ENCODE data around the gene DUSP8. TPM values are rescaled to one million over a fixed set of nuclear protein-coding genes. Genes with fewer than 3 reads are reported as not detected.

Gene DUSP8
- total RNA-seq, 2 donors from 2014 or later, result 21.8 to 33.9 TPM

- H3K9ac ChIP-seq (ENCODE audit: low read depth in 2 of 2, low read length in 2 of 2), result peak overlapping the region; percentile 94 to 96
- H3K36me3 ChIP-seq, result no peaks in the 10 kb centered on the region
- TF ChIP-seq CTCF (IDR thresholded peaks at IDR 0.05), result peak; percentile 60
- H3K9me3 ChIP-seq, result no peaks in the 10 kb centered on the region
- DNase-seq, result peak; percentile 82
- intact Hi-C loops (cut with DNase I), result no loop called here
- H3K4me3 ChIP-seq, result peak overlapping the region; percentile 59
- no peaks in the 10 kb centered on the region for H3K27me3 ChIP-seq
- H3K4me1 ChIP-seq, result peaks cover 2% of the 10 kb centered on the region
- peak overlapping the region; percentile 87 for H3K27ac ChIP-seq
Measured at GRCh38 chr11:1574238-1574932, 2.3 kb upstream of the DUSP8 start.

- intact Hi-C loops (cut with DNase I), result no loop called here
- peak overlapping the region; percentile 94 to 96 for H3K9ac ChIP-seq (ENCODE audit: low read depth in 2 of 2, low read length in 2 of 2)
- no peaks in the 10 kb centered on the region for H3K9me3 ChIP-seq
- H3K36me3 ChIP-seq, result no peaks in the 10 kb centered on the region
- H3K4me3 ChIP-seq, result peak overlapping the region; percentile 59
- no peak for TF ChIP-seq CTCF (IDR thresholded peaks at IDR 0.05)
- peak overlapping the region; percentile 87 for H3K27ac ChIP-seq
- no peak for DNase-seq
- peaks cover 4% of the 10 kb centered on the region for H3K4me1 ChIP-seq
- no peaks in the 10 kb centered on the region for H3K27me3 ChIP-seq
Measured at GRCh38 chr11:1573903-1574237, 1.8 kb upstream of the DUSP8 start.

- intact Hi-C loops (cut with DNase I), result no loop called here
- Histone ChIP-seq H3K27ac (peak overlapping the region; percentile 87), H3K9me3 (no peaks in the 10 kb centered on the region), H3K9ac (ENCODE audit: low read depth in 2 of 2, low read length in 2 of 2) (peak overlapping the region; percentile 94 to 96), H3K27me3 (no peaks in the 10 kb centered on the region), H3K4me3 (peak overlapping the region; percentile 59), H3K36me3 (no peaks in the 10 kb centered on the region), H3K4me1 (peaks cover 4% of the 10 kb centered on the region)
- peak; percentile 67 for DNase-seq
- TF ChIP-seq CTCF (IDR thresholded peaks at IDR 0.05), result no peak
Measured at GRCh38 chr11:1573077-1573902, 1.2 kb upstream of the DUSP8 start.

GRCh38 chr11:1571760-1572196 is 293 bp downstream of the DUSP8 start:
- Histone ChIP-seq H3K27ac (no peak overlapping the region), H3K9ac (ENCODE audit: low read depth in 2 of 2, low read length in 2 of 2) (peak overlapping the region in 1 of 2 donors; percentile 75), H3K27me3 (no peaks in the 10 kb centered on the region), H3K4me1 (peaks cover 4% of the 10 kb centered on the region), H3K4me3 (peak overlapping the region; percentile 58), H3K9me3 (no peaks in the 10 kb centered on the region), H3K36me3 (no peaks in the 10 kb centered on the region)
- no peak for DNase-seq
- TF ChIP-seq CTCF (IDR thresholded peaks at IDR 0.05), result no peak
- intact Hi-C loops (cut with DNase I), result no loop called here

- no peaks in the 10 kb centered on the region for H3K27me3 ChIP-seq
- peaks cover 4% of the 10 kb centered on the region for H3K4me1 ChIP-seq
- peak overlapping the region; percentile 58 for H3K4me3 ChIP-seq
- DNase-seq, result peak; percentile 31
- no peaks in the 10 kb centered on the region for H3K36me3 ChIP-seq
- H3K9me3 ChIP-seq, result no peaks in the 10 kb centered on the region
- intact Hi-C loops (cut with DNase I), result no loop called here
- no peak for TF ChIP-seq CTCF (IDR thresholded peaks at IDR 0.05)
- H3K9ac ChIP-seq (ENCODE audit: low read depth in 2 of 2, low read length in 2 of 2), result peak overlapping the region; percentile 75 to 82
- H3K27ac ChIP-seq, result no peak overlapping the region
Measured at GRCh38 chr11:1570896-1571759, 943 bp downstream of the DUSP8 start.

Measured in colonic mucosa (tissue), 4 donors.